NCI-H2107 (cell line): ENCODE measurements around the gene STX18.
"Not testable (repeated sequence)": the region's sequence is repeated elsewhere in the genome, so short reads cannot be mapped to it uniquely, and the experiment has no call there.

Source experiments
- DNase-seq: peaks from one replicate; lab custom pipeline; 2025; lab: John Stamatoyannopoulos, UW

Gene STX18

GRCh38 chr4:4479366-4479765, 62.5 kb downstream of the STX18 start:
- DNase-seq = no peak

GRCh38 chr4:4477796-4478195, 64.1 kb downstream of the STX18 start:
- DNase-seq = no peak

GRCh38 chr4:4477391-4477790, 64.5 kb downstream of the STX18 start:
- no peak for DNase-seq

GRCh38 chr4:4474476-4474875, 67.4 kb downstream of the STX18 start:
- DNase-seq = no peak

GRCh38 chr4:4472344-4472958, 69.4 kb downstream of the STX18 start:
- DNase-seq = no peak

- DNase-seq = no peak
These were observed 70.7 kb downstream of the STX18 start for GRCh38 chr4:4471195-4471594.

- no peak for DNase-seq
These were observed 71.6 kb downstream of the STX18 start for GRCh38 chr4:4470208-4470607.

GRCh38 chr4:4465238-4465637, 76.6 kb downstream of the STX18 start:
- not testable (repeated sequence) for DNase-seq

GRCh38 chr4:4462970-4463369, 78.9 kb downstream of the STX18 start:
- DNase-seq = no peak

- peak; percentile 21 for DNase-seq
These were observed 80.0 kb downstream of the STX18 start for GRCh38 chr4:4461850-4462249.

GRCh38 chr4:4461178-4461577, 80.7 kb downstream of the STX18 start:
- no peak for DNase-seq

- DNase-seq = no peak
These were observed 81.1 kb downstream of the STX18 start for GRCh38 chr4:4460759-4461158.

- DNase-seq = no peak
These were observed 82.7 kb downstream of the STX18 start for GRCh38 chr4:4459181-4459580.

GRCh38 chr4:4457803-4458553, 83.9 kb downstream of the STX18 start:
- no peak for DNase-seq

- DNase-seq = no peak
These were observed 84.9 kb downstream of the STX18 start for GRCh38 chr4:4456816-4457578.

GRCh38 chr4:4456351-4456750, 85.5 kb downstream of the STX18 start:
- no peak for DNase-seq

GRCh38 chr4:4455210-4455865, 86.5 kb downstream of the STX18 start:
- DNase-seq = peak; percentile 57

GRCh38 chr4:4446434-4446833, 95.4 kb downstream of the STX18 start:
- no peak for DNase-seq

- no peak for DNase-seq
These were observed 98.0 kb downstream of the STX18 start for GRCh38 chr4:4443821-4444220.

GRCh38 chr4:4440333-4441061, 101.4 kb downstream of the STX18 start:
- DNase-seq = no peak

- DNase-seq = no peak
These were observed 102.1 kb downstream of the STX18 start for GRCh38 chr4:4439782-4440181.

- DNase-seq = no peak
These were observed 103.0 kb downstream of the STX18 start for GRCh38 chr4:4438891-4439290.
